Right lobe of liver (tissue), 4 donors: ENCODE measurements around the gene MEG3.

Experiments used
- CTCF ChIP-seq, 4 donors: fragments of 200-600 bp in 3 of 4; fragments of 450-650 bp in 1 of 4; IDR thresholded peaks; one replicate each; pipeline versions ENCODE4 v1.5.1 to v1.8.0; 2016 to 2022; ENCODE audit warnings: antibody characterized with exemption in 4 of 4, mild to moderate bottlenecking in 2 of 4
- POLR2A ChIP-seq: fragments of 450-650 bp; IDR thresholded peaks from one replicate; pipeline ENCODE4 v1.6.1; 2017; ENCODE audit warnings: antibody characterized with exemption, mild to moderate bottlenecking
- donor health status: DM: no; HTN: no; CAD: no.
- donor health status: DM: no; HTN: no; CAD: no.
- donor health status: DM: no; HTN: yes; CAD: no.

- TF ChIP-seq CTCF (IDR thresholded peaks at IDR 0.05) (no peak), POLR2A (no peak)
Observed at GRCh38 chr14:100899884-100900771, 74.2 kb downstream of the MEG3 start.
